Neuronal stem cell (in vitro differentiated cells): ENCODE measurements around the gene CRHR2.

Source experiments
- DNase-seq: peaks from one replicate; pipeline ENCODE4 v3.0.0-alpha.2; 2013; ENCODE audit warnings: low spot score
- H2AFZ ChIP-seq: one replicate; pipeline ENCODE4 v1.6.1; 2013; ENCODE audit warnings: mild to moderate bottlenecking, low read length, inconsistent platforms
- H2AK5ac ChIP-seq: 2 replicates; pipeline ENCODE4 v1.6.1; 2013; ENCODE audit warnings: low read depth, mild to moderate bottlenecking, inconsistent platforms, low read length, moderate library complexity, mixed read lengths
- H2BK120ac ChIP-seq: 2 replicates; pipeline ENCODE4 v1.6.1; 2013; ENCODE audit warnings: low read depth, mild to moderate bottlenecking, inconsistent platforms, low read length, moderate library complexity, mixed read lengths
- H2BK12ac ChIP-seq: one replicate; pipeline ENCODE4 v1.6.1; 2013; ENCODE audit warnings: low read length, inconsistent platforms
- H2BK15ac ChIP-seq: 2 replicates; pipeline ENCODE4 v1.6.1; 2013; ENCODE audit warnings: mild to moderate bottlenecking, low read length, inconsistent platforms, mixed read lengths
- H2BK5ac ChIP-seq: one replicate; pipeline ENCODE4 v1.6.1; 2013; ENCODE audit warnings: inconsistent platforms, mild to moderate bottlenecking, low read length, moderate library complexity
- H3K14ac ChIP-seq: one replicate; pipeline ENCODE4 v1.6.1; 2013; ENCODE audit warnings: low read length, inconsistent platforms
- H3K18ac ChIP-seq: 2 replicates; pipeline ENCODE4 v1.6.1; 2013; ENCODE audit warnings: low read length, inconsistent platforms
- H3K23ac ChIP-seq: 2 replicates; pipeline ENCODE4 v1.6.1; 2013; ENCODE audit warnings: low read depth, mild to moderate bottlenecking, mixed read lengths, low read length, inconsistent platforms; ENCODE audit not compliant: poor library complexity
- H3K27ac ChIP-seq: replicated peaks from 3 replicates; pipeline ENCODE4 v1.5.1; 2013; ENCODE audit warnings: low read length, inconsistent platforms
- H3K27me3 ChIP-seq, 3 experiments: 2 replicates each; pipeline ENCODE4 v1.6.1; 2013; ENCODE audit warnings: low read length in 3 of 3, mild to moderate bottlenecking in 2 of 3, inconsistent platforms in 1 of 3, low read depth in 1 of 3, mixed read lengths in 1 of 3, moderate library complexity in 1 of 3; ENCODE audit not compliant: control insufficient read depth in 3 of 3, insufficient read depth in 3 of 3
- H3K36me3 ChIP-seq, 2 donors: replicated peaks in 1 of 2; 2 replicates each; pipeline ENCODE4 v1.6.1; 2013; ENCODE audit warnings: low read length in 2 of 2; ENCODE audit not compliant: control insufficient read depth in 2 of 2, insufficient read depth in 2 of 2
- H3K4ac ChIP-seq: 2 replicates; pipeline ENCODE4 v1.6.1; 2013; ENCODE audit warnings: inconsistent platforms, mild to moderate bottlenecking, low read length, moderate library complexity
- H3K4me1 ChIP-seq, 2 donors: 1 replicate in 1 of 2; 2 replicates in 1 of 2; pipeline ENCODE4 v1.6.1; 2013; ENCODE audit warnings: low read length in 2 of 2, low read depth in 1 of 2; ENCODE audit not compliant: control insufficient read depth in 2 of 2, insufficient read depth in 1 of 2
- H3K4me2 ChIP-seq: one replicate; pipeline ENCODE4 v1.6.1; 2013; ENCODE audit warnings: mild to moderate bottlenecking, low read length, inconsistent platforms; ENCODE audit not compliant: insufficient read depth, poor library complexity, severe bottlenecking
- H3K4me3 ChIP-seq, 2 donors: 2 replicates each; pipeline ENCODE4 v1.5.1; 2013; ENCODE audit warnings: low read length in 2 of 2, mild to moderate bottlenecking in 2 of 2, inconsistent platforms in 1 of 2, moderate library complexity in 1 of 2
- H3K79me1 ChIP-seq: one replicate; pipeline ENCODE4 v1.6.1; 2013; ENCODE audit warnings: low read depth, mild to moderate bottlenecking, inconsistent platforms, low read length, moderate library complexity
- H3K9ac ChIP-seq: one replicate; pipeline ENCODE4 v1.6.1; 2013; ENCODE audit warnings: mild to moderate bottlenecking, low read depth, low read length, inconsistent platforms; ENCODE audit not compliant: poor library complexity
- H3K9me3 ChIP-seq, 2 donors: replicated peaks in 1 of 2; 2 replicates each; pipeline versions ENCODE3 to v1.6.1; 2013; ENCODE audit warnings: low read length in 2 of 2, mild to moderate bottlenecking in 2 of 2, inconsistent platforms in 1 of 2, low read depth in 1 of 2, mixed read lengths in 1 of 2, moderate library complexity in 1 of 2; ENCODE audit not compliant: control insufficient read depth in 2 of 2, insufficient read depth in 1 of 2
- H4K8ac ChIP-seq: one replicate; pipeline ENCODE4 v1.6.1; 2013; ENCODE audit warnings: low read depth, mild to moderate bottlenecking, inconsistent platforms, low read length, moderate library complexity
- H4K91ac ChIP-seq: one replicate; pipeline ENCODE4 v1.6.1; 2013; ENCODE audit warnings: low read length, low read depth, mild to moderate bottlenecking, inconsistent platforms; ENCODE audit not compliant: poor library complexity
- WGBS, 2 donors: extraction: QIAGEN DNeasy Blood & Tissue Kit; methylation state at CpG; one replicate each; pipeline ENCODE4 v1.1.7; 2013; ENCODE audit warnings: missing lambda C conversion rate in 2 of 2, mixed read lengths in 1 of 2; ENCODE audit not compliant: insufficient read length in 2 of 2, insufficient replicate concordance in 1 of 2; ENCODE audit errors: extremely low coverage in 2 of 2; 5-methylcytosine and 5-hydroxymethylcytosine counted together

Gene CRHR2

DNA sequence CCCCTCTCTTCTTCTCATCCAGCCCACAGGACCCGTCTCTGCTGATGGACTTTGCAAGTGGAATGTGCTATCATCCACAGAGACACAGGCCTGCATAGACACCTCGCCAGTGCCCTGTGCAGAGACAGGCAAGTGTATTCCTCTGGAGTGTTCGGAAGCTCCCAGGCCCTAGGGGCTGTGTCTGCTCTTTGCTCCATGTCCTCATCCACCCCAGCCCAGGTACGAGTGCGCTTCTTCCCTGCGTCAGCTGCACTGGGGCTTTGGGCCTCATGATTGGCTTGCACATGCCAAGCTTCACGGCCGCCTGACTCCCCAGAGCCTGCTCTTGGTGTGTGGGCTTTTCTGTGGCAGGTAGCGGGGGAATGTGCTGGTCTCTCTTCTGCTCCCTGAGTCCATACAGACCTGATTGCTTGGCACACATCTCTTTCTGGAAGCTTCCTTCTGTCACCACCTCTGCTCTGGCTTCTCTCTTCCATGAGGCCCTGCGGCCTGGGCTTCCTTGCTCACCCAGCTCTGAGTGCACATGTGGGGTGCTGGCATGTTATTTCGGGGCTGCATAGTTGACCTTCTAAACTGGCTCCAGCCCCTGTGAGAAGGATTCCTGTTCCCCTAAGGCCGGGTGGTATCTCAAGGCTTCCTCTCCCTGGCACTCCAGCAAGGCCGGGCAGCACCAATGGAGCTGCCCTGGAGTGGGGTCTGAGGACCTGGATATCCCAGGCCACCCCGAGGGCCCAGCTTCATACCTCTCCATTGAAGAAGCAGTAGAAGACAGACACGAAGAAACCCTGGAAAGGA, 27.8 kb downstream of the CRHR2 start:
- Histone ChIP-seq H2AFZ (no peak overlapping the region), H4K8ac (no peak overlapping the region), H3K9me3 (no peaks in the 10 kb centered on the region), H3K14ac (no peak overlapping the region), H3K79me1 (peaks cover 6% of the 10 kb centered on the region), H2BK12ac (no peak overlapping the region), H3K9ac (no peak overlapping the region), H2BK15ac (no peak overlapping the region), H4K91ac (no peak overlapping the region), H3K4me1 (peaks cover 0 to 8% of the 10 kb centered on the region in 2 donors), H3K18ac (no peak overlapping the region), H3K23ac (peak overlapping the region; percentile 43), H3K36me3 (peaks cover 0 to 6% of the 10 kb centered on the region in 2 donors), H3K4me3 (peak overlapping the region in 1 of 2 donors; percentile 11), H2BK5ac (peak overlapping the region; percentile 55), H3K4me2 (no peak overlapping the region), H2BK120ac (no peak overlapping the region), H3K27ac (no peak overlapping the region), H3K4ac (no peak overlapping the region), H3K27me3 (peaks cover 0 to 9% (median 0%) of the 10 kb centered on the region in 3 experiments), H2AK5ac (no peak overlapping the region)
- no peak for DNase-seq
- WGBS, 2 donors, result no CpG with 5 or more reads among the region's 15 CpGs

DNA sequence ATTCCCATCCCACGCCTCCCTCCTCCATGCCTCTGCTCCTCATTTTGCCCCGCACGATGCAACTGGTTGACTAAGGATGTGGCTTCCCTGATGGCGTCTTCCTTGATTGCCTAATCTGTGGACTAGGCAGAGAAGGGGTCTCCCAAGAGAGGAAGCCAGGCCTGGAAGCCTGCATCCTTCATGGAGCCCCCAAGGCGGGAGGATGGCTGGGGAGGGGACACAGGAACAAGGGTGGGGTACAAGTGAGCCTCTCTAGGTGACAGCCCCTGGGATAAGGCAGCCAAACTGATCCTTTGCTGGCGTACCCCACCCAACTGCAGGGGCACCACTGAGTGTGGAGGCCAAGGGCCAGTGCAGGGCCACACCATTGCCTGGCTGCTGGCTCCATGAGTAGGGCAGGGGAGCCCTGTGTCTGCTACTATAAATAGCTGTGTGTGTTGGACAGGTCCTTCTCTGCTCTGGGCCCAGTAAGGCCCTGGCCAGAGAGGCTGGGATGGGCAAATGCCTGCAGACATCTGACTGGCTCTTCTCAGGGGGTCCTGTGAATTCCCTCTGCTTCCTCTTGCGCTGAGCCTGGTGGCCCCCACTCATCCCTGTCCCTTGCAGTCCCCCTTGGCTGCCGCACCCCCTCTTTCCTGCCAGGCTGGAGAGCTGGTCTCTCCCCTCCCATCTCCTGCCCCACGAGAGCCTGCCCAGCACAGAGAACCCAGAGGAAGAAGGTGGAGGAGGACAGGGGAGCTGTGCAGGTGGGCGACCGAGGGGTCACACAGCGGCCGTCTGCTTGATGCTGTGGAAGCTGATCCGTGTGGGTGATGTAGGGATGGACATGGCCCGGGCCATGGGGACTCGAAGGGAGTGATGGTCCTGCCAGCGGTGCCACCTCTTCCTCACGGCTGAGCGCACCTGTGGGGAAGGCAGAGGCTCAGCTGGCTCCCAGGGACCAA, 29.3 kb downstream of the CRHR2 start:
- H4K91ac ChIP-seq, result no peak overlapping the region

GRCh38 chr7:30652132-30652531, 30.1 kb downstream of the CRHR2 start:
- no peak overlapping the region for H3K23ac ChIP-seq
- H4K8ac ChIP-seq, result no peak overlapping the region
- H4K91ac ChIP-seq, result no peak overlapping the region
- no CpG with 5 or more reads among the region's 7 CpGs for WGBS, 2 donors
- H2AFZ ChIP-seq, result no peak overlapping the region
- H3K14ac ChIP-seq, result no peak overlapping the region
- H3K18ac ChIP-seq, result no peak overlapping the region
- no peak overlapping the region for H2BK12ac ChIP-seq
- no peak overlapping the region for H2BK5ac ChIP-seq
- H3K4ac ChIP-seq, result no peak overlapping the region
- H3K79me1 ChIP-seq, result peaks cover 6% of the 10 kb centered on the region
- DNase-seq, result no peak
- no peak overlapping the region for H2BK15ac ChIP-seq
- H3K4me3 ChIP-seq, result no peak overlapping the region
- peaks cover 0 to 10% of the 10 kb centered on the region in 2 donors for H3K4me1 ChIP-seq
- no peak overlapping the region for H2AK5ac ChIP-seq
- H3K9me3 ChIP-seq, result no peaks in the 10 kb centered on the region
- H3K36me3 ChIP-seq, result peaks cover 0 to 6% of the 10 kb centered on the region in 2 donors
- no peak overlapping the region for H3K4me2 ChIP-seq
- no peak overlapping the region for H3K9ac ChIP-seq
- H2BK120ac ChIP-seq, result no peak overlapping the region
- H3K27ac ChIP-seq, result no peak overlapping the region
- H3K27me3 ChIP-seq, result peaks cover 0 to 9% (median 0%) of the 10 kb centered on the region in 3 experiments

More for the DNA sequence above, 29.3 kb downstream of the CRHR2 start:
- peak overlapping the region; percentile 30 for H3K9ac ChIP-seq
- H2AK5ac ChIP-seq, result peak overlapping the region; percentile 36
- H3K4me3 ChIP-seq, result no peak overlapping the region
- H3K27me3 ChIP-seq, result peaks cover 0 to 9% (median 0%) of the 10 kb centered on the region in 3 experiments
- H4K8ac ChIP-seq, result peak overlapping the region; percentile 1
- H3K4me2 ChIP-seq, result no peak overlapping the region
- DNase-seq, result no peak
- H2AFZ ChIP-seq, result no peak overlapping the region
- peaks cover 0 to 6% of the 10 kb centered on the region in 2 donors for H3K36me3 ChIP-seq
- no peak overlapping the region for H2BK15ac ChIP-seq
- no CpG with 5 or more reads among the region's 19 CpGs for WGBS, 2 donors
- H3K14ac ChIP-seq, result no peak overlapping the region
- H3K4ac ChIP-seq, result no peak overlapping the region
- no peak overlapping the region for H3K27ac ChIP-seq
- peaks cover 6% of the 10 kb centered on the region for H3K79me1 ChIP-seq
- peak overlapping the region; percentile 89 for H3K23ac ChIP-seq
- no peak overlapping the region for H2BK5ac ChIP-seq
- H3K18ac ChIP-seq, result peak overlapping the region; percentile 72
- no peaks in the 10 kb centered on the region for H3K9me3 ChIP-seq
- no peak overlapping the region for H2BK120ac ChIP-seq
- H3K4me1 ChIP-seq, result peaks cover 0 to 8% of the 10 kb centered on the region in 2 donors
- no peak overlapping the region for H2BK12ac ChIP-seq

DNA sequence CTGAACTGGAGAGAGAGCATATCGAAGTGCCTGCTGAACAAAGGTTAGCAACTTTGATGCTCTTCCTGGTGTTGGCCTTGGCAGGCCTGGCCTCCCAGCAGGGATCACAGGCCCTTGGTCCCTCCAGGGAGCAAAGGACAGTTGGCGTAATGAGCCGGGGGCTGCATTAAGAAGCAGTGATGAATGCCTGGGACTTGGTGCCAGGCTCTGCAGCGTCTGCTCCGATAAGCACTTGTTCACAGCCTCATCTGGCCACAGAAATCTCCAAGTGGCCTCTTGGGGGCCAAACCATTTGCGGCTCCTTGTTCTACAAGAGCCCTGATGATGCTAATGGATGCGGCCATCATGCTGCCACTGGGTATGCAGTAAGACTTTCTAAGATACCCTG, 31.8 kb downstream of the CRHR2 start:
- H2BK120ac ChIP-seq, result no peak overlapping the region
- H3K27ac ChIP-seq, result no peak overlapping the region
- H2BK15ac ChIP-seq, result no peak overlapping the region
- no CpG with 5 or more reads among the region's 7 CpGs for WGBS, 2 donors
- H2AK5ac ChIP-seq, result no peak overlapping the region
- H2BK12ac ChIP-seq, result no peak overlapping the region
- no peaks in the 10 kb centered on the region for H3K9me3 ChIP-seq
- no peak overlapping the region for H3K23ac ChIP-seq
- H3K4me1 ChIP-seq, result peaks cover 0 to 10% of the 10 kb centered on the region in 2 donors
- no peak overlapping the region for H3K4ac ChIP-seq
- no peak overlapping the region for H3K4me3 ChIP-seq
- H2AFZ ChIP-seq, result no peak overlapping the region
- H3K79me1 ChIP-seq, result peaks cover 6% of the 10 kb centered on the region
- no peak overlapping the region for H3K14ac ChIP-seq
- DNase-seq, result no peak
- no peak overlapping the region for H3K9ac ChIP-seq
- no peak overlapping the region for H3K4me2 ChIP-seq
- no peak overlapping the region for H3K18ac ChIP-seq
- H4K8ac ChIP-seq, result no peak overlapping the region
- no peak overlapping the region for H2BK5ac ChIP-seq
- H3K36me3 ChIP-seq, result peaks cover under 1 to 6% of the 10 kb centered on the region in 2 donors
- H3K27me3 ChIP-seq, result no peaks in the 10 kb centered on the region
- no peak overlapping the region for H4K91ac ChIP-seq
